ENCODE measurements around the gene GNAO1. TPM values are rescaled to one million over a fixed set of nuclear protein-coding genes. Genes with fewer than 3 reads are reported as not detected.

Gene GNAO1
- total and polyA plus RNA-seq, 2 experiments from 2014 or later, result under 0.01 to 0.18 TPM

- no peaks in the 10 kb centered on the region for H3K79me2 ChIP-seq (ENCODE audit: insufficient read depth)
- H3K4me2 ChIP-seq (ENCODE audit: unreplicated experiment), result no peak overlapping the region
- in situ Hi-C loops (cut with MboI), result no loop called here
- no peaks in the 10 kb centered on the region for H3K9me2 ChIP-seq (ENCODE audit: insufficient read depth)
- H3K9me3 ChIP-seq (ENCODE audit: low read depth), result no peaks in the 10 kb centered on the region
- no peaks in the 10 kb centered on the region for H3K36me3 ChIP-seq (ENCODE audit: low read depth)
- no peak overlapping the region for H3K27ac ChIP-seq
- no peaks in the 10 kb centered on the region for H4K20me1 ChIP-seq (ENCODE audit: insufficient read depth)
- WGBS, 2 experiments (ENCODE audit: low coverage in 1 of 2, low lambda C conversion rate in 2 of 2, missing lambda C conversion rate in 2 of 2), result 80% methylated on average over 8 of the region's 8 CpGs
- DNase-seq, result no peak
- no peak overlapping the region for H2AFZ ChIP-seq
- peaks cover 14% of the 10 kb centered on the region; the same call in 1 of the 2 replicates for H3K27me3 ChIP-seq (replicated peaks; ENCODE audit: insufficient read depth)
- no peak overlapping the region for H3K9ac ChIP-seq
- no peak for TF ChIP-seq EZH2phosphoT487 (IDR thresholded peaks at IDR 0.05; ENCODE audit: insufficient read depth, low read depth)
- TF ChIP-seq EZH2 (IDR thresholded peaks at IDR 0.05; ENCODE audit: insufficient read depth, poor library complexity, severe bottlenecking), result no peak
- peaks cover 17% of the 10 kb centered on the region for H3K4me1 ChIP-seq (ENCODE audit: insufficient read depth)
- peaks cover 9% of the 10 kb centered on the region; the same call in 1 of the 2 replicates for H3F3A ChIP-seq (ENCODE audit: insufficient read depth)
- no peak overlapping the region for H3K4me3 ChIP-seq
These were observed 106.8 kb downstream of the GNAO1 start for GRCh38 chr16:56298116-56298515.

- H3K9me3 ChIP-seq (ENCODE audit: low read depth), result no peaks in the 10 kb centered on the region
- H3K27me3 ChIP-seq (replicated peaks; ENCODE audit: insufficient read depth), result peaks cover 12% of the 10 kb centered on the region; the same call in 1 of the 2 replicates
- H4K20me1 ChIP-seq (ENCODE audit: insufficient read depth), result no peaks in the 10 kb centered on the region
- H3K9me2 ChIP-seq (ENCODE audit: insufficient read depth), result no peaks in the 10 kb centered on the region
- H3K9ac ChIP-seq, result no peak overlapping the region
- H3K27ac ChIP-seq, result no peak overlapping the region
- WGBS, 2 experiments (ENCODE audit: low coverage in 1 of 2, low lambda C conversion rate in 2 of 2, missing lambda C conversion rate in 2 of 2), result 38 to 45% methylated on average over 7 of the region's 7 CpGs
- peaks cover 9% of the 10 kb centered on the region; the same call in 1 of the 2 replicates for H3F3A ChIP-seq (ENCODE audit: insufficient read depth)
- in situ Hi-C loops (cut with MboI), result no loop called here
- H3K79me2 ChIP-seq (ENCODE audit: insufficient read depth), result no peaks in the 10 kb centered on the region
- DNase-seq, result no peak
- H3K4me3 ChIP-seq, result no peak overlapping the region
- H2AFZ ChIP-seq, result no peak overlapping the region
- no peak overlapping the region for H3K4me2 ChIP-seq (ENCODE audit: unreplicated experiment)
- H3K36me3 ChIP-seq (ENCODE audit: low read depth), result no peaks in the 10 kb centered on the region
- TF ChIP-seq EZH2 (IDR thresholded peaks at IDR 0.05; ENCODE audit: insufficient read depth, poor library complexity, severe bottlenecking) (no peak), EZH2phosphoT487 (IDR thresholded peaks at IDR 0.05; ENCODE audit: insufficient read depth, low read depth) (no peak)
- peaks cover 17% of the 10 kb centered on the region for H3K4me1 ChIP-seq (ENCODE audit: insufficient read depth)
These were observed 107.8 kb downstream of the GNAO1 start for GRCh38 chr16:56298948-56299596.

- Histone ChIP-seq H3K79me2 (ENCODE audit: insufficient read depth) (no peaks in the 10 kb centered on the region), H4K20me1 (ENCODE audit: insufficient read depth) (no peaks in the 10 kb centered on the region), H3F3A (ENCODE audit: insufficient read depth) (no peaks in the 10 kb centered on the region), H3K27ac (no peak overlapping the region), H3K36me3 (ENCODE audit: low read depth) (no peaks in the 10 kb centered on the region), H3K9me3 (ENCODE audit: low read depth) (no peaks in the 10 kb centered on the region), H3K4me2 (ENCODE audit: unreplicated experiment) (no peak overlapping the region), H3K9ac (no peak overlapping the region), H3K4me3 (no peak overlapping the region), H3K9me2 (ENCODE audit: insufficient read depth) (no peaks in the 10 kb centered on the region), H3K27me3 (replicated peaks; ENCODE audit: insufficient read depth) (peaks cover 13% of the 10 kb centered on the region; the same call in 1 of the 2 replicates), H3K4me1 (ENCODE audit: insufficient read depth) (peaks cover 7% of the 10 kb centered on the region; the same call in 1 of the 2 replicates), H2AFZ (no peak overlapping the region)
- 36% methylated on average over 4 of the region's 4 CpGs for WGBS, 2 experiments (ENCODE audit: low coverage in 1 of 2, low lambda C conversion rate in 2 of 2, missing lambda C conversion rate in 2 of 2)
- peak; percentile 10 for DNase-seq
- in situ Hi-C loops (cut with MboI), result no loop called here
- TF ChIP-seq EZH2phosphoT487 (IDR thresholded peaks at IDR 0.05; ENCODE audit: insufficient read depth, low read depth) (no peak), EZH2 (IDR thresholded peaks at IDR 0.05; ENCODE audit: insufficient read depth, poor library complexity, severe bottlenecking) (no peak)
These were observed 108.9 kb downstream of the GNAO1 start for GRCh38 chr16:56300242-56300623.

- Histone ChIP-seq H2AFZ (no peak overlapping the region), H3K9ac (no peak overlapping the region), H4K20me1 (ENCODE audit: insufficient read depth) (no peaks in the 10 kb centered on the region), H3K4me1 (ENCODE audit: insufficient read depth) (peaks cover 7% of the 10 kb centered on the region; the same call in 1 of the 2 replicates), H3K4me2 (ENCODE audit: unreplicated experiment) (no peak overlapping the region), H3K4me3 (no peak overlapping the region), H3F3A (ENCODE audit: insufficient read depth) (no peaks in the 10 kb centered on the region), H3K27ac (no peak overlapping the region), H3K9me2 (ENCODE audit: insufficient read depth) (no peaks in the 10 kb centered on the region), H3K36me3 (ENCODE audit: low read depth) (no peaks in the 10 kb centered on the region), H3K27me3 (replicated peaks; ENCODE audit: insufficient read depth) (peaks cover 13% of the 10 kb centered on the region; the same call in 1 of the 2 replicates), H3K9me3 (ENCODE audit: low read depth) (no peaks in the 10 kb centered on the region), H3K79me2 (ENCODE audit: insufficient read depth) (no peaks in the 10 kb centered on the region)
- in situ Hi-C loops (cut with MboI), result no loop called here
- TF ChIP-seq EZH2phosphoT487 (IDR thresholded peaks at IDR 0.05; ENCODE audit: insufficient read depth, low read depth) (no peak), EZH2 (IDR thresholded peaks at IDR 0.05; ENCODE audit: insufficient read depth, poor library complexity, severe bottlenecking) (no peak)
- peak; percentile 29 for DNase-seq
- WGBS, 2 experiments (ENCODE audit: low coverage in 1 of 2, low lambda C conversion rate in 2 of 2, missing lambda C conversion rate in 2 of 2), result 70 to 75% methylated on average over 14 of the region's 14 CpGs
These were observed 109.9 kb downstream of the GNAO1 start for GRCh38 chr16:56300891-56301850.
